Psoas muscle (tissue), 8 donors: ENCODE results near the gene ADORA2A. TPM values are rescaled to one million over a fixed set of nuclear protein-coding genes. Genes with fewer than 3 reads are reported as not detected.
A peak's percentile ranks its signal among the peaks of the same experiment; 100 is the strongest.

Experiments
- ATAC-seq, 4 donors: fragments of 200-7000 bp; cut with Tn5 transposase; one replicate each; pipeline ENCODE4 v1.9.1; 2020; ENCODE audit warnings: moderate library complexity in 3 of 4, mild to moderate bottlenecking in 2 of 4
- DNase-seq, 2 donors: peaks; one replicate each; pipeline ENCODE4 v3.0.0-alpha.2; 2020
- H3K27ac ChIP-seq: fragments of 200-600 bp; one replicate; pipeline ENCODE4 v1.8.0; 2022
- H3K27me3 ChIP-seq, 3 donors: fragments of 200-600 bp in 1 of 3; one replicate each; pipeline versions ENCODE4 v1.6.1 to v1.8.0; 2013 to 2022; ENCODE audit warnings: low read length in 2 of 3, mild to moderate bottlenecking in 2 of 3, moderate library complexity in 1 of 3; ENCODE audit not compliant: insufficient read depth in 3 of 3
- H3K36me3 ChIP-seq, 2 donors: fragments of 200-600 bp in 1 of 2; one replicate each; pipeline versions ENCODE4 v1.6.1 to v1.8.0; 2013 to 2022; ENCODE audit warnings: low read depth in 1 of 2, mild to moderate bottlenecking in 1 of 2, moderate library complexity in 1 of 2; ENCODE audit not compliant: insufficient read depth in 1 of 2
- H3K4me1 ChIP-seq: fragments of 200-600 bp; one replicate; pipeline ENCODE4 v1.8.0; 2022
- H3K4me3 ChIP-seq: fragments of 200-600 bp; one replicate; pipeline ENCODE4 v1.8.0; 2022; ENCODE audit warnings: mild to moderate bottlenecking
- H3K9me3 ChIP-seq: fragments of 200-600 bp; one replicate; pipeline ENCODE4 v1.8.0; 2022
- WGBS, 3 donors: extraction: QIAGEN DNeasy Blood & Tissue Kit; methylation state at CpG; one replicate each; pipeline versions ENCODE4 v1.1.6 to v1.1.7; 2013; 5-methylcytosine and 5-hydroxymethylcytosine counted together
- intact Hi-C, 2 donors: fragments of 100-400 bp; cut with DNase I; formaldehyde crosslinking; loops; one replicate each; pipeline versions ENCODE4 v1.11.0 to v1.14.2; 2022
- polyA plus RNA-seq, 3 donors: library from polyadenylated mRNA; stranded (reverse); fragments of 200-250 nt; gene quantifications; one replicate each; pipeline ENCODE4 v1.2.3, GENCODE V29; 2013
- total RNA-seq, 4 donors: library from RNA; stranded (reverse); fragmentation: NEBNext Ultra II Directional in 2 of 4; extraction: Animal tissue kit (Norgen Biotek cat#: 25700) in 2 of 4; gene quantifications; one replicate each; pipeline versions ENCODE4 v1.2.1 to v1.2.4, GENCODE V29; 2021 to 2023
- TF ChIP-seq, protein P1 (sequence below): fragments of 200-600 bp; IDR thresholded peaks from one replicate; pipeline ENCODE4 v1.8.0; 2022; ENCODE audit warnings: antibody characterized with exemption
- donor health status: healthy with polysubstance abuse.
- donor health status: DM: no; HTN: no; CAD: no; lungs with moderate emphysema.
- donor health status: Bipolar disorder and iron deficiency.
- donor health status: healthy.
- donor health status: DM: yes; HTN: yes; CAD: no.
- donor health status: DM: no; HTN: no; CAD: no.
- donor health status: DM: no; HTN: no; CAD: no.
- donor health status: DM: yes; HTN: yes; CAD: no.

ADORA2A gene
- total and polyA plus RNA-seq, 7 donors = 0.97 to 2.4 (median 1.7) TPM

DNA sequence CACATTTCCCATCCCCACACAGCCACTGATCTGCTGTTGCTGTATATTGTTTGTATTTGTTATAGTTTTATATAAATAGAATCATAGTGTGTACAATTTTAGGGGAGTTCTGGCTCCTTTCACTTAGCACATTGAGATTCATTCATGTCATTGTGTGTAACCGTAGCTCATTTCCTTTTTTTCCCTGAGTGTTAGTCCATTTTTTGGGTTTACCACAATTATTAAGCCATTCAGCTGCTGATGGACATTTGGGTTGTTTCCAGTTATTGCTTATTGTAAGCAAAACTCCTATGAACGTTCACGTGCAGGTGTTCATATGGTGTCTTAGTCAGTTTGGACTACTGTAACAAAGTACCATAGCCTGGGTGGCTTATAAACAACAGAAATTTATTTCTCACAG, 33.6 kb upstream of the ADORA2A start:
- 68 to 80% (median 78%) methylated on average over 3 of the region's 3 CpGs for WGBS, 3 donors
- peaks cover 53% of the 10 kb centered on the region for H3K4me1 ChIP-seq
- H3K27me3 ChIP-seq = no peaks in the 10 kb centered on the region
- H3K9me3 ChIP-seq = no peaks in the 10 kb centered on the region
- no peak for DNase-seq
- TF ChIP-seq, protein P1, sequence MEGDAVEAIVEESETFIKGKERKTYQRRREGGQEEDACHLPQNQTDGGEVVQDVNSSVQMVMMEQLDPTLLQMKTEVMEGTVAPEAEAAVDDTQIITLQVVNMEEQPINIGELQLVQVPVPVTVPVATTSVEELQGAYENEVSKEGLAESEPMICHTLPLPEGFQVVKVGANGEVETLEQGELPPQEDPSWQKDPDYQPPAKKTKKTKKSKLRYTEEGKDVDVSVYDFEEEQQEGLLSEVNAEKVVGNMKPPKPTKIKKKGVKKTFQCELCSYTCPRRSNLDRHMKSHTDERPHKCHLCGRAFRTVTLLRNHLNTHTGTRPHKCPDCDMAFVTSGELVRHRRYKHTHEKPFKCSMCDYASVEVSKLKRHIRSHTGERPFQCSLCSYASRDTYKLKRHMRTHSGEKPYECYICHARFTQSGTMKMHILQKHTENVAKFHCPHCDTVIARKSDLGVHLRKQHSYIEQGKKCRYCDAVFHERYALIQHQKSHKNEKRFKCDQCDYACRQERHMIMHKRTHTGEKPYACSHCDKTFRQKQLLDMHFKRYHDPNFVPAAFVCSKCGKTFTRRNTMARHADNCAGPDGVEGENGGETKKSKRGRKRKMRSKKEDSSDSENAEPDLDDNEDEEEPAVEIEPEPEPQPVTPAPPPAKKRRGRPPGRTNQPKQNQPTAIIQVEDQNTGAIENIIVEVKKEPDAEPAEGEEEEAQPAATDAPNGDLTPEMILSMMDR = no peak
- no peak overlapping the region for H3K27ac ChIP-seq
- no peak overlapping the region for H3K4me3 ChIP-seq
- intact Hi-C loops = no loop called here
- peaks cover 0 to 19% of the 10 kb centered on the region in 2 donors for H3K36me3 ChIP-seq
- ATAC-seq = no peak

DNA sequence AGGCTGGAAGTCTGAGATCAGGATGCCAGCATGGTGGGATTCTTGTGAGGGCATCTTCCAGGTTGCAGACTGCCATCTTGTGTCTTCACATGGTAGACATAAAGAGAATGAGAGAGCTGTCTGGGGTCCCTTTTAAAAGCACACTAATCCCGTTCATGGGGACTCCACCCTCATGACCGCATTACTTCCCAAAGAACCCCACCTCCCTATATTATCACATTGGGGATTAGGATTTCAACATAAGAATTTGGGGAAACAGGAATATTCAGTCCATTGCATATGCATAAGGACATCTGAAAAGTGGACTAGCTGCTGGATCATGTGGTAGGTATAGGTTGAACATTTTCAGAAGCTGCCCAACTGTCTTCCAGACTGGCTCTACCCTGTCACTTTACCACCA, 33.1 kb upstream of the ADORA2A start:
- Histone ChIP-seq H3K27ac (no peak overlapping the region), H3K4me1 (peaks cover 49% of the 10 kb centered on the region), H3K27me3 (no peaks in the 10 kb centered on the region), H3K36me3 (peaks cover 0 to 19% of the 10 kb centered on the region in 2 donors), H3K4me3 (no peak overlapping the region), H3K9me3 (no peaks in the 10 kb centered on the region)
- TF ChIP-seq, protein P1 = no peak
- intact Hi-C loops = no loop called here
- ATAC-seq (no peak), DNase-seq (no peak)
- 82 to 83% (median 83%) methylated on average over 2 of the region's 2 CpGs for WGBS, 3 donors

DNA sequence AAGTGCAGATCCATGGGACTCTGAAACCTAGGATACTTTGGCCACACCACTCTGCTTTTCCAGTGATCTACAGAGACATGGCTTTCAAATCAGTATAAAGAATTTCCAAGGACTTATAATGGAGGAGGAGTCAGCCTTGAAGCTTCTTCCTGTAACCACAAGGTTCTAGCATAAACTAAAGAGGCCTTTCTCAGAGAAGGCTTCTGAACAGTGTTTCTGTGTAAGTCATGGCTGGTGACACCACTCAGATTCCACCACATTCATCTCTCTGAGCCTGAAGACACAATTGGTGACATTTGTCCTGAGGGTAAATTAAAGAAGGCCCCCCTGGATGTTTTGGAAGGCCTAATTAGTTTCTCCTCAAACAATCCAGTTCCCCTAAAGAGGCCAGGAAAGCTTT, 29.0 kb upstream of the ADORA2A start:
- H3K27ac ChIP-seq = no peak overlapping the region
- H3K4me3 ChIP-seq = no peak overlapping the region
- H3K36me3 ChIP-seq = peaks cover 0 to 19% of the 10 kb centered on the region in 2 donors
- no peaks in the 10 kb centered on the region for H3K27me3 ChIP-seq
- TF ChIP-seq, protein P1 = no peak
- no peak for ATAC-seq
- no peak for DNase-seq
- no peaks in the 10 kb centered on the region for H3K9me3 ChIP-seq
- H3K4me1 ChIP-seq = peaks cover 45% of the 10 kb centered on the region
- intact Hi-C loops = loop anchor here in 1 of 2 donors (5.0 kb wide), 1 partner anchor 61 kb away; no protein-coding TSS in a partner anchor

DNA sequence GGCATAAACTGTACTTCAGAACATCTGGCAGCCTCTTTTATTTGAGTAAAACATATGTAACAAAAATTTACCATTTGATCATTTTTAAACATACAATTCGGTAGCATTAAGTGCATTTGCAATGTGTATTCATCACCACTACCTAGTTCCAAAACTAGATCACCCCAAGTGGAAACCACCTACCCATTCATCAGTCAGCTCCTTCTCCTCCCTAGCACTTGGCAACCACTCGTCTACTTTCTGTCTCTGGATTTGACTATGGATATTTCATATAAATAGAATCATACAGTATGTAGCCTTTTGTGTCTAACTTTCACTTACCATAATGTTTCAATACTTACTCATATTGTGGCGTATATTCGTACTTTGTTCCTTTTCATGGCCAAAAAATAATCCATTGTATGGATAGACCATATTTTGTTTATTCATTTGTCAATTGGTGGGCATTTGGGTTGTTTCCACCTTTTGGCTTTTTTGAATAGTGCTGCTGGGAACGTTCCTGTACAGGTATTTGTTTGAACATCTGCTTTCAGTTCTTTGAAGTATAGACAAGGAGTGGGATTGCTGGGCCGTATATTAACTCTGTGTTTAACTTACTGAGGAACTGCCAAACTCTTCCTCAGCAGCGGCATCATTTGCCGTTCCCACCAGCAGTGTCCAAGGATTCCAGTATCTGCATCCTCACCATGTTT, 27.2 kb upstream of the ADORA2A start:
- Histone ChIP-seq H3K27me3 (no peaks in the 10 kb centered on the region), H3K36me3 (peaks cover 0 to 19% of the 10 kb centered on the region in 2 donors), H3K27ac (peak overlapping the region; percentile 76), H3K4me1 (peaks cover 42% of the 10 kb centered on the region), H3K4me3 (no peak overlapping the region), H3K9me3 (no peaks in the 10 kb centered on the region)
- DNase-seq (no peak), ATAC-seq (no peak)
- intact Hi-C loops = no loop called here
- TF ChIP-seq, protein P1 = no peak
- 72 to 84% (median 80%) methylated on average over 8 of the region's 8 CpGs for WGBS, 3 donors
